Right atrium auricular region (tissue), 2 donors: Measurements from ENCODE around the gene LRRC70. TPM values are rescaled to one million over a fixed set of nuclear protein-coding genes. Genes with fewer than 3 reads are reported as not detected.

Source experiments
- DNase-seq: peaks from one replicate; pipeline ENCODE4 v3.0.0-alpha.2; 2019; ENCODE audit warnings: low spot score
- H3K27ac ChIP-seq, 2 donors: fragments of 200-600 bp; sonication (generic); 1 replicate in 1 of 2; 2 replicates in 1 of 2; pipeline ENCODE4 v1.5.1; 2016 to 2019
- H3K27me3 ChIP-seq, 2 donors: fragments of 200-600 bp; sonication (generic); one replicate each; pipeline versions ENCODE4 v1.5.1 to v1.6.0; 2017 to 2019
- H3K36me3 ChIP-seq: fragments of 200-600 bp; sonication (generic); one replicate; pipeline ENCODE4 v1.5.1; 2016
- H3K4me1 ChIP-seq, 2 donors: fragments of 200-600 bp; sonication (generic); one replicate each; pipeline versions ENCODE4 v1.5.1 to v1.6.0; 2017 to 2019
- H3K4me3 ChIP-seq, 2 donors: fragments of 200-600 bp; sonication (generic); 1 replicate in 1 of 2; 2 replicates in 1 of 2; pipeline ENCODE4 v1.5.1; 2017 to 2019; ENCODE audit warnings: mild to moderate bottlenecking in 1 of 2, moderate library complexity in 1 of 2
- H3K9me3 ChIP-seq, 2 donors: fragments of 200-600 bp; sonication (generic); one replicate each; pipeline ENCODE4 v1.5.1; 2019
- CTCF ChIP-seq, 2 donors: fragments of 200-600 bp; sonication (generic); IDR thresholded peaks; one replicate each; pipeline ENCODE4 v1.5.1; 2019; ENCODE audit warnings: antibody characterized with exemption in 2 of 2
- total RNA-seq, 2 donors: library from RNA; depleted of rRNA; stranded (reverse); fragments of >200 nt; gene quantifications; one replicate each; pipeline ENCODE4 v1.1.0, GENCODE V29; 2016

Gene LRRC70
- total RNA-seq, 2 donors from 2014 or later, result 1.9 to 2.1 TPM

GRCh38 chr5:62597314-62597713 is 18.7 kb downstream of the LRRC70 start:
- TF ChIP-seq CTCF (IDR thresholded peaks at IDR 0.05), result no peak
- no peak for DNase-seq
- H3K4me1 ChIP-seq, result no peaks in the 10 kb centered on the region
- H3K4me3 ChIP-seq, result no peak overlapping the region
- H3K27me3 ChIP-seq, result no peaks in the 10 kb centered on the region
- no peaks in the 10 kb centered on the region for H3K9me3 ChIP-seq
- no peak overlapping the region for H3K27ac ChIP-seq
- H3K36me3 ChIP-seq, result no peaks in the 10 kb centered on the region

DNA sequence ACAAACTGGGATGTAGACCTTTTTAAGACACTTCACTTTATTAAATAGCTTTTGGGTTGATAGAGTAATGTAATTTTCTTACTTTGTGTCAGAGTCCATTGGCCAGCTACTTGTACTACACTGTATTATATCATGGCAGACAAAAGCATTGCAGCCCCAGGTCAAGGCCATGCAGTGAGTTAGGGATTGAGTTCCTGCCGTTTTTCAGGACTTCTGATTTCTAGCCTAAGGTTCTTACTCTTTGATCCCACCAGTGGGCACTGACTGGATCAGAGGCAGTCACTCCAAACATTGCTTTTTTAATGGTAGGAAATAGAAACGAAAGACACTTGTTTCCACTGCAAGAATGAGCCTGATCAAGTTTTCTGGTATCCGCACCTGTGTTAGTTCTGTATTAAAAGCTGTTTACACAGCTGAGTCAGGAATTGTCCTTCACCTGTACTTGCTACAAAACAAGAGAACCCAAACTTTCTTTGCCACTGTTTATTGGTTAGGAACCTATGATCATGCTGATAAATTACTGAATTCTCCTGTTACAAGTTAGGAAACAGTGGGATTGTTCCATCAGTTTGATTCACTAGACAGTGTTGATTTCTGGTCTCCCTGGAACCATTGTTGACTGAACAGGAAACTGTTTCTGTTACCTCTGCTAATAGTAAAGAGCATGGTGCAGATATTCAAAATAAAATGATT is 22.1 kb downstream of the LRRC70 start:
- H3K36me3 ChIP-seq, result no peaks in the 10 kb centered on the region
- no peaks in the 10 kb centered on the region for H3K9me3 ChIP-seq

DNA sequence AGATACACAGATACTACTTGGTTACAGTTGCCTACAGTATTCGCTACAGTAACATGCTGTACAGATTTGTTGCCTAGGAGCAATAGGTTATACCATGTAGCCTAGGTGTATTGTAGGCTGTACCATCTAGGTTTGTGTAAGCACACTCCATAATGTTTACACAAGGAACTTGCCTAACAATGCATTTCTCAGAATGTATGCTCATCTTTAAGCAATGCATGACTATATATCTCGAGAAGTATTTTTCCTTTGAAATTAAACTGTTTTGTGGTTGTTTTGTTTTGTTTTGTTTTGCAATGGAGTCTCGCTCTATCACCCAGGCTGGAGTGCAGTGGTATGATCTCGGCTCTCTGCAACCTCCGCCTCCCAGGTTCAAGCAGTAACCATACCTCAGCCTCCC is 25.3 kb downstream of the LRRC70 start:
- Histone ChIP-seq H3K4me3 (no peak overlapping the region), H3K9me3 (no peaks in the 10 kb centered on the region), H3K27ac (no peak overlapping the region), H3K36me3 (no peaks in the 10 kb centered on the region), H3K4me1 (no peaks in the 10 kb centered on the region), H3K27me3 (no peaks in the 10 kb centered on the region)
- no peak for TF ChIP-seq CTCF (IDR thresholded peaks at IDR 0.05)
- no peak for DNase-seq

More for the DNA sequence above, 22.1 kb downstream of the LRRC70 start:
- Histone ChIP-seq H3K4me3 (no peak overlapping the region), H3K4me1 (no peaks in the 10 kb centered on the region), H3K27ac (no peak overlapping the region), H3K27me3 (no peaks in the 10 kb centered on the region)
- no peak for DNase-seq
- TF ChIP-seq CTCF (IDR thresholded peaks at IDR 0.05), result no peak

GRCh38 chr5:62605638-62606037 is 27.0 kb downstream of the LRRC70 start:
- Histone ChIP-seq H3K27me3 (no peaks in the 10 kb centered on the region), H3K27ac (no peak overlapping the region), H3K4me3 (no peak overlapping the region), H3K4me1 (no peaks in the 10 kb centered on the region), H3K9me3 (no peaks in the 10 kb centered on the region), H3K36me3 (no peaks in the 10 kb centered on the region)
- no peak for TF ChIP-seq CTCF (IDR thresholded peaks at IDR 0.05)
- DNase-seq, result no peak

- no peak overlapping the region for H3K4me3 ChIP-seq
- H3K27ac ChIP-seq, result no peak overlapping the region
- H3K27me3 ChIP-seq, result no peaks in the 10 kb centered on the region
- no peak for DNase-seq
- no peak for TF ChIP-seq CTCF (IDR thresholded peaks at IDR 0.05)
- no peaks in the 10 kb centered on the region for H3K4me1 ChIP-seq
- no peaks in the 10 kb centered on the region for H3K9me3 ChIP-seq
- no peaks in the 10 kb centered on the region for H3K36me3 ChIP-seq
Observed at GRCh38 chr5:62606878-62607277, 28.3 kb downstream of the LRRC70 start.

GRCh38 chr5:62607615-62608014 is 29.0 kb downstream of the LRRC70 start:
- no peak for DNase-seq
- Histone ChIP-seq H3K4me1 (no peaks in the 10 kb centered on the region), H3K9me3 (no peaks in the 10 kb centered on the region), H3K36me3 (no peaks in the 10 kb centered on the region), H3K27me3 (no peaks in the 10 kb centered on the region), H3K4me3 (no peak overlapping the region), H3K27ac (no peak overlapping the region)
- no peak for TF ChIP-seq CTCF (IDR thresholded peaks at IDR 0.05)
